Stimulated activated CD4-positive, alpha-beta T cell treated with anti-CD3 and anti-CD28 coated beads, Interleukin-12 subunit alpha, Interleukin-12 subunit beta, amount 100 ng/mL, for 4 hours (primary cell): ENCODE measurements around the gene SMPDL3A.
"Not testable (repeated sequence)": the region's sequence is repeated elsewhere in the genome, so short reads cannot be mapped to it uniquely, and the experiment has no call there.

ENCODE experiments used
- DNase-seq: peaks from one replicate; pipeline ENCODE4 v3.0.0-alpha.2; 2020

SMPDL3A gene, protein sequence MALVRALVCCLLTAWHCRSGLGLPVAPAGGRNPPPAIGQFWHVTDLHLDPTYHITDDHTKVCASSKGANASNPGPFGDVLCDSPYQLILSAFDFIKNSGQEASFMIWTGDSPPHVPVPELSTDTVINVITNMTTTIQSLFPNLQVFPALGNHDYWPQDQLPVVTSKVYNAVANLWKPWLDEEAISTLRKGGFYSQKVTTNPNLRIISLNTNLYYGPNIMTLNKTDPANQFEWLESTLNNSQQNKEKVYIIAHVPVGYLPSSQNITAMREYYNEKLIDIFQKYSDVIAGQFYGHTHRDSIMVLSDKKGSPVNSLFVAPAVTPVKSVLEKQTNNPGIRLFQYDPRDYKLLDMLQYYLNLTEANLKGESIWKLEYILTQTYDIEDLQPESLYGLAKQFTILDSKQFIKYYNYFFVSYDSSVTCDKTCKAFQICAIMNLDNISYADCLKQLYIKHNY

DNA sequence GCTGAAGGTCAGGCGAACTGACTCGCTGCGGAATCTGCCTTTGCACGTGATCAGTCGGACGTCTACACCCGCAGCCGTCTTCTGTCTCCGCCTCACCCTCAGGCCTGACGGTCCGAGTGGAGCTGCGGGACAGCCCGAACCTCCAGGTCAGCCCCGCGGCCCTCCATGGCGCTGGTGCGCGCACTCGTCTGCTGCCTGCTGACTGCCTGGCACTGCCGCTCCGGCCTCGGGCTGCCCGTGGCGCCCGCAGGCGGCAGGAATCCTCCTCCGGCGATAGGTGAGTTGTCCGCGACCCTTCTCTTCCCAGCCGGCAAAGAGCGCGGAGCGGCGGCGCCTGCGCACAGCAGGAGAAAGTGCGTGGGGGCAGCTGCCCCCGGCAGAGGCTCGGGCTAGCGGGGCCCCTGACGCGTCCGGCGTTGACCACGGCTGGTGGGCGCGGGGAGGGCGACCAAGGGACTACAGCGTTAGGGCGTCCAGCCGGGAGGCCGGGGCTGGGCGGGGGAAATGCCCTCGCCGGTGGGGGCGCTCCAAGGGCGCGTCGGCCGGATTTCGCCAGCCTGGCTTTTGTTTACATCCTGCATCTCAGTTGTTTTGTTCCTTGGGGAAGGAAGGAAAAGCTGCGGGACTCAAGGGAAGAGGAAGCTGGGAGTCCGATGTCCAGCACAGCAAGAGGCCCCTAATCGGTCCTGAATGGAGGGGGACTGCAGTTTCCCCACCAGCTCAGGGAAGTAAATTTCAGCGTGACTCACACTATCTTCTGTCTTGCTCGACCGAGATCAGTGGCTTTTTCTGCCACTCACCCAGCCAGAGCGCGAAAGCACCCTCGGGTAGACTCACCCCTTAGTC is at the start of gene SMPDL3A:
Gene SMPDL3A (plus strand): TSS at position 77 of the 846 bp plus-strand sequence. CDS start 89 bp downstream, at position 166.
- DNase-seq, result no peak

DNA sequence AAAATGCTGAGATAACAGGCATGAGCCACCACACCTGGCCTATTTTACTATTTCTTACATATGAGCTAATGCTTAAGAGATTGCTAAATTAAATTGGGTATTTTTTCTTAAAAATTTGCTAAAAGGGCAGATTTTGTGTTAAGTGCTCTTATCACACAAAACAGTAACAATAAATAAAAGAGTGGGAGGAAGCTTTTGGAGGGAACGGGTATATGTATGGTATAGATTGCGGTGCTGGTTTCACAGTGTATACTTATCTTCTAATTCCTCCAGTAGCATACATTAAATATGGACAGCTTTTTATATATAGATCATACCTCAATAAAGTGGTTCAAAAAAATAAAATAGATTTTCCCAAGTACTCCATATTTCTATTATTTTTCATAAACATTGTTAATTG is 49.0 kb upstream of the SMPDL3A start:
- DNase-seq, result no peak

DNA sequence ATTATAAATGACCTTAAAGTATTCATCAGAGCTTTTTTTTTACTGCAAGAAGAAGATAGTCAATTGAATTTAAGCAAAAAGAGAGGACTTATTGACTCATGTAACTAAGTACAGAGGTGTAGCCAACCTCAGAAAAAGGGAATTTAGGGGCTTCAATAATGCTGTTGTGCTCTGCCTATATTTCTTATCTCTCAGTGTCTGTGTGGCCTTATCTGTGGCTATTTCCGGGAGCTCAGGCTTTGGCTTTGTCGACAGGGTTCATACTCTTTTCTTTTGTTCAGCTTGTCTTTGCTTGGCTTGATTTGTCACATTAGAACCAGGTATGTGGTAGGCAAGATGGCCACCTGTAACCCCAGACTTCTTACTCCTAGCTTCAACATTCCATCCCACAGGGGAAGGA is 48.1 kb upstream of the SMPDL3A start:
- no peak for DNase-seq

DNA sequence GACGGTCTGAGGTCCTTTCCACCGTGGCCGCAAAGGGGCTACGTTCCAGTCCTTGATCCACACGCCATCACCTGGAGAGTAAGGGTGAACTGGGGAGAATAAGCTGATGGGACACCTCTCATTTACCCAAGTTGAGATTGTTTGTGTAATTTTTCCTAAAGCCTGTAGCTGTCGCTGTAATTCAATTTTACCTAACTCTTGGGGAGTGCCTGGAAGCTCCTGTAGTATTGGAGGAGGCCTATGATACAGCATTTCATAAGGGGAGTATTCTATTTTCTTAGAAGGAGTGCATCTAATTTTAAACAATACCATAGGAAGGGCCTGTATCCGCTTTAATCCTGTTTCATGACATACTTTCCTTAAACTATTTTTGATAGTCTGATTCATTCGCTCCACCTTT is 44.8 kb upstream of the SMPDL3A start:
- not testable (repeated sequence) for DNase-seq

DNA sequence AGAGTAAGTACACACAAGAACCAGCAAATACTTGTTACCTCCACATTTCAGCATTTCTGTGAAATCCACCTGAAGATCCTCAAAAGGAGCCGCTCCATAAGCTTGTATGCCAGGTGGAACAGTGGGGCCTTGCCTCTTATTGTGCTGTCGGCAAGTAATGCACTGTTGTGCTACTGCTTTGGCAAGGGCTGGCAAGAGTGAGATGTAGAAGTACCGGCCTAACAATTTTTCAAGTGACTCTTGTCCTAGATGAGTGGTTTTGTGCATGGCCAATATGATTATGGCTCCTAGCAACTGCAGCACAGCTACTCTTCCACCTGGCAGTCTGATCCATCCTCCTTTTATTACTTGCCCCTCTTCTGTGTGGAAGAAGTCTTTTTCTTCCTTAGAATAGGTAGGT is 44.2 kb upstream of the SMPDL3A start:
- DNase-seq, result not testable (repeated sequence)

DNA sequence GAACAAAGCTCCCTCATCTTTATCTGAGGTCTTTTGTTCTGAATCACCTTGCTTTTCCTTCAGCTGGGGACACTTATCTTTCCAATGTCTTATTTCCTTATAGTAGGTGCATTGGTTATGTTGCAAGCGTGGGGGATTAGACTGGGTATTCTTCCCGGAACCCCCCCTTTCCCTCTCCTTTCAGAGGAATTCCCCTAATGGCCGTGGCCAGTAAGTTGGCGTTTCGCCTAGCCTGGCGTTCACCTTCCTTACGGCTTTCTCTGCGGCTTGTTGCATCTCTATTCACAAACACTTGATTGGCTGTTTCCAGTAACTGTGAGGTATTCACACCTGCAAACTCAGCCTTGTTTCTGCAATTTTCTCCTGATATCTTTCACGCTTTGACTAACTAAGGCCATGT is 42.4 kb upstream of the SMPDL3A start:
- no peak for DNase-seq

DNA sequence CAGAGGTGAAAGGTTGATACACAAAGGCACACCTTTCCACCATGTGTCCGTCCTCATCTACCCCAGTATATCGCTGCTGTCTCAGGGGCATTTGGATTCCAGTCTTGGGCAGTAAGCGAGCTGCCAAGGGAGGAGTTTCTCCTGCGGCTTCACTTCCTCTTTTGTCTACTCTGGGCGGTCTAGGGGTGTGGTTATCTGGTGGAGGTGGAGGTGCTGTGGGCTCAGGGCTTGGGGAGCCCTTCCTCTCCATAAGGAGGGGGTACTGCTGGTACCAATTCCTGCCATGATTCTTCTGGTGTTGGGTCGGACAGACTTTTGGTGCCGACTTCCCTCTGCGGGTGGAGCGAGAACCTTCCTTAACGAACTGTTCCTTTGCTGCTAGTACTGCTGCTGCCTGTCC is 41.5 kb upstream of the SMPDL3A start:
- no peak for DNase-seq

DNA sequence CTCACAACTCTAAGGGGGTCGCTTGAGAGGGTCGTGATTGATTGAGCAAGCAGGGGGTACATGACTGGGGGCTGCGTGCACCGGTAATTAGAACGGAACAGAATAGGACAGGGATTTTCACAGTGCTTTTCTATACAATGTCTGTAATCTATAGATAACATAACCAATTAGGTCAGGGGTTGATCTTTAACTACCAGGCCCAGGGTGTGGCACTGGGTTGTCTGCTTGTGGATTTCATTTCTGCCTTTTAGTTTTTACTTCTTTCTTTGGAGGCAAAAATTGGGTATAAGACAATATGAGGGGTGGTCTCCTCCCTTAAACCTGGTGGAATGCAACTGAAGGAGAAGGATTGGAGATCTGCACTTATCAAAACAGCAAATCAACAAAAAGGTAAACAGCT is 40.1 kb upstream of the SMPDL3A start:
- DNase-seq, result not testable (repeated sequence)

DNA sequence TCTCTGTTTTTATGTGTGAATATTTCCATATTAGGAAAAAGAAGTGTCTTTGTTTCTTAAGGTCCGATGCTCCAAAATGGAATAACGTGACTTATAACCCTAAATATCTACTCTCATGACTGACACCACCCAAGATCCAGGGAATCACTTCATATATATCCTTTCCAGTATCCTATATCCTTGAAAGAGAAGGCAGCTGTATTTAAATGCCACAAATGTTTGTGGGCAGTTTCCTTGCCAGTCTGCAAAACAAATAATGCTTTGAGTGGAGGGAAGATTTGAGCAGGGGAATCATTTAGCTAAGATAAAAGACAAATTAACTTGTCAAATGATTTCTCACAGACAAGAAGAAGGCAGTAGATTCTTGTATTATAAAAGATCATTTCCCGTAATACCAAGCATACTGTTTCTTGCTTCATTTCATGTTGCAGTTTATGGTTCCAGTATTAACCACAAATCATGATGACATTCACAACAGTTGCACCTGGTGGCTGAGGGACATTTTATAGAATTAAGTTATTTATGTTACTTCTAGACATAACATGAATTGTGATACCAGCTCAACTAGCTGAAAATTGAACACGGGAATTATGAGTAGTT is 39.5 kb upstream of the SMPDL3A start:
- DNase-seq, result no peak

DNA sequence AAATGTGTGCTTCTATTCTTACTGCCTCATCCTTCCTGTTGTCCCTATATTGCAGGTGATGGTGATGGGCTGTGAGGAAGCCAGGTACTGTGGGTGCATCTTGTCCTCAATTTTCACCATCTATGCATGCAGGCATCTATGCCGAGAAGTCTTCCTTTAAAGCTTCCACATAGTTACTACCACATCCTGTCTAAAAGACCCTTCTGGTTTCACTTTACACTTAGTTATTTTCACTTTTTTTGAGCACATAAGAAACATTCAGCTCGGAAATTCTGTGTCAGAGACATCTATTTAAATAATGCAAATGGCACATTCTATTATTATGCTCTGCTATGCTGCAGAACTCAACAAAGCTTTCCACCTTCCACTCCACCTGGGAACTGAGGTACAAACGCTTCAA is 37.7 kb upstream of the SMPDL3A start:
- DNase-seq, result no peak

DNA sequence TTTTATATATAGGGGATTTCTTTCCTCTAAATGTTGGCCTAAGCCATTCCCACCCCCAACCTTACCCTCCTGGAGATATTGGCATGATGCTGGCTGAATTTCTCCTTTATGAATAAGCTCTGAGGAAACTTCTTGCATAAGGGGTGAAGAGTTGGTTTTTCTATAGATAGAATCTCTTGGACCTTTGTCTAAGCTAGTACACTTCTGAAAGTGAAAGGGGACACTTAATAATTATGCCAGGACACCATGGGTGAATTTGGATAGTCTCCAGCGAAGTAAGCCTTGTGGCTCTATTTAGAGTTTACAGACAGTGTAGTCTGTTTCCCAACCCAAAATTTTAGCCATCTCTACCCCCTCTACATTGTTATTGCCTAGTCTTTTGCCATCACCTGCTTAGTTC is 36.6 kb upstream of the SMPDL3A start:
- no peak for DNase-seq

DNA sequence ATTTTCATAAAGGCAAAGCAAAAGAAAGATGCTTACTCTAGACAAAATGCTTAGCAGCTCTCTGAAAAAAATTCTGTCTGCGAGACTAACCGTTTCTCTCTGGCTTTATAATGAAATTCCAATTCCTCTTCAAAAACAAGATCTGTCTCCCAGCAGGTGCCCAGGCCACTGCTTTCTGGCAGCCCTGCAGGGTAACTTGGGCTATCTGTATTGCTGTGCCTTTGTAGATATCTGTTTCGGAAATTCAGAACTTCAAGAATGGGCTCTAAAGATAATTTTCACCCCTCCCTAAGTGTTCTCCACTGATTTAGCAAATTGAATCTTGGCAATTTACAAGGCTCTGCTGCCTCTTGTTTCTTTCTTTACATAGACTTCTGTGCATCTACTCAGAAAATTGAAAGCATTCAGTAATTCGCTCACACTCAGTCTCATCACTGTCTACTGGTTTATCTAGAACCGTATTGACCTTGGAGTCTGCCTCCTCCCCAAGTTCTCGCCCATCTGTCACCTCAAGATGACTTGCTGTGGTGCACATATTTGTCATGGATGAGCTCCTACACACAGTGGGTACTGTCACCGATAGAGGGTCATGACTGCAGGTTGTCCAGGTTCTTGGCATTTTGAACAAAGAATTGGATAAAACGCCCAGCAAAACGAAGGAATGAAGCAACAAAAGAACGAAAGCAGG is 35.9 kb upstream of the SMPDL3A start:
- no peak for DNase-seq

DNA sequence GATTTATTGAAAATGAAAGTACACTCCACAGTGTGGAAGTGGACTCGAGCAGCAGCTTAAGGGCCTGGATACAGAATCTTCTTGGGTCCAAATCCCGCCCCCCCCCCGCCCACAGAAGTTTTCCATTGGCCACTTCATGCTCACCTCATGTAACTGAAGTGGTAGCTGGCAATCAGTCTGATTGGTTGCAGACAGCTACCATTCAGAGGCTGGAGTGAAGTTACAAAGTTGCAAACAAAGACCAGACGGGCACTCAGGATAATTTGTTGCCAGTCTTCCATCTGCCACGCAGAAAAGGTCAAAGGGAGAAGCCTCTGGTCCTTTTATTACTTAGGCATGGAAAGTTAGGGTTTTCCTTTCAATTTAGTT is 35.4 kb upstream of the SMPDL3A start:
- no peak for DNase-seq

DNA sequence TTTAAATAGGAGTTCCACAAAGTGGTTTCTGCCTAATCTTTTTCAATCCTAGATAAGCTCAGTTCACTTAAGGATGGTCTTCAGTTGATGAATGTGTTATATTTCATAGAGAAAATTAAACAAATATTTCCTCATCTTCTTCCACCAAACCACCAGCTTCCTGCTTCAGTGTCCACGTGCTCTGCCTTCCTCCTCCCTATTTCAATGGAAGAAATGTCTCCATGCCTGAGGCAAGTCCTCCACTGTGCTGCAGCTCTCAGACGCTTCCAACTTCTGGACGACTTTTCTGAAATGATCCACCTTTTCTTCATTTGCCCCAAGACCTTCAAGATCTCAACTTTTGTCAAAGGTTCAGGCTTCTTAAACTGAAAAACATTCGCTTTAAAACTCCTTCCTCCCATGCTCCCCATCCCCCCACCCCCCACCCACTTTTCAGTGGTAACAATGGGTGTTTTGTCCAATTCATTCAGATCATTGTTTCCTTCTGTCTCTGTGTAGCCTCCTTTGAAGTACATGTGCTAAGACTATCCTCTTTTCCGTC is 34.8 kb upstream of the SMPDL3A start:
- DNase-seq, result no peak

DNA sequence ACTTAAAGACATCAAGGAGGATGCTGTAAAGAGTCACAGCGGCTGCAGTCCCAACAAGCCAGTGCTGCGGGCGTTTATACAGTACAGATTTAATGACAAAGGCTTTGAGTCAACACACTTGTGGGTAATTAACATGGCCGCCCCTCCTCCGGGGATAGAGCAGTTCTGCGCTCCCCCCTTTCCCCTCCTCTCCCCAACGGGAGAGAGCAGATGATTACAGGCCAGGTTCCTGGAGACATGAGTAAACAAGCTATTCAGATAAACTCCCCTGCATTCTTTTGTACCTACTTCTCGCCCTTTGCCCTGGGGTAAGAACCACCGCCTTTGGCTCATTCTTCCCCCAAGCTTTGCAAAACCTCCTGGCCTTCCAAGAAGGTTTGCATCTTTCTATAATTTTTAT is 33.2 kb upstream of the SMPDL3A start:
- no peak for DNase-seq

DNA sequence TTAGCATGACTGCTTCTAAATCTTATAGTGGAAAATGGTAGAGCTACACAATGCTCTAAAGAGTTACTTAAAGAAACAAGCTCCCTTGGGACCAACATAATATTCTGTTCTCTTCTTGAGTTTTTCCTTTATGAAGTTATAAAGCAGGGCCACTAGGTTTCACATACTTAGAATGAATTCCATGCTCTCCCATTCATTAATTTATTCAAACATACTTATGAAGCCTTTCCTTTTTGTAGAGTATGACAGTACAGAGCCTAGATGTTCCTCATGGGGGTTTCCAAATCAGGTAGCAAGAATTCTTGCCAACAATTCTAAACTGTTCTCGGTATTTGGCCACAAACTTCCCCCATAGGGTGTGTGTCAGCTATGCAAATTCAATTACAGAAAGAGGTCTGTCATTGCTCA is 30.1 kb upstream of the SMPDL3A start:
- no peak for DNase-seq

DNA sequence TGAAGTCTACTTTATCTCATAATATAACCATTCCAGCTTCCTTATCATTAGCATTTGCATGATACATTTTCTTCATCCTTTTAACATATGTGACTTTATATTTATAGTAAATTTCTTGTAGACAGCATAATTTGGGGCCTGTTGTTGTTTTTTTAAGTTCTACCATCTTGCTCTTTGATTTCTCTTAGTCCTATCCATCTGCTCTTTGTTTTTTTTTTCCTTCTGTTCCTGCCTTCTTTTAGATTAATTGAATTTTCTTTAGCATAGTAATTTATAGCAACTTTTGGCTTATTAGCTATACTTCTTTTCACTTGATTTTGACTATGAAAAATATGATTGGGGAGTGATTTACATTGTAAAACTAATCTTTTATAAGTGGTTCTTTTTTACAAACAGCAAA is 28.7 kb upstream of the SMPDL3A start:
- DNase-seq, result no peak

DNA sequence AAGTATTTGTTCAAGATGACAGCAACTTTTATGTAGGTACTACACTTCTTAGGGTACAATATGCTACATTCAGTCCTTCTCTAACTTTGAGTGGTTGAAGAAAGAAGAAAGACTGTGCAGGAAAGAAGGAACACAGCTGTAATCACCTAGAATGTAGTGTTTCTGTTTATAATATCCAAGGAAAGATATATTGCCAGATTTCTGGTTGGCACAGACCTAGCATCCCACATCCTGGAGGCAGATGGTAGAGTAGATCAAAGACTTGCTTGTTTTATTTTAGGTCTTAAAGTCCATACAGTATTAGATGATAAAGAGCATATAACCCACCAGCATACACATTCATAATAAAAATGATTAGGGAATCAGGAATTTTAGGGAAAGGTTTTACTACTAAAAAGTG is 22.8 kb upstream of the SMPDL3A start:
- no peak for DNase-seq

DNA sequence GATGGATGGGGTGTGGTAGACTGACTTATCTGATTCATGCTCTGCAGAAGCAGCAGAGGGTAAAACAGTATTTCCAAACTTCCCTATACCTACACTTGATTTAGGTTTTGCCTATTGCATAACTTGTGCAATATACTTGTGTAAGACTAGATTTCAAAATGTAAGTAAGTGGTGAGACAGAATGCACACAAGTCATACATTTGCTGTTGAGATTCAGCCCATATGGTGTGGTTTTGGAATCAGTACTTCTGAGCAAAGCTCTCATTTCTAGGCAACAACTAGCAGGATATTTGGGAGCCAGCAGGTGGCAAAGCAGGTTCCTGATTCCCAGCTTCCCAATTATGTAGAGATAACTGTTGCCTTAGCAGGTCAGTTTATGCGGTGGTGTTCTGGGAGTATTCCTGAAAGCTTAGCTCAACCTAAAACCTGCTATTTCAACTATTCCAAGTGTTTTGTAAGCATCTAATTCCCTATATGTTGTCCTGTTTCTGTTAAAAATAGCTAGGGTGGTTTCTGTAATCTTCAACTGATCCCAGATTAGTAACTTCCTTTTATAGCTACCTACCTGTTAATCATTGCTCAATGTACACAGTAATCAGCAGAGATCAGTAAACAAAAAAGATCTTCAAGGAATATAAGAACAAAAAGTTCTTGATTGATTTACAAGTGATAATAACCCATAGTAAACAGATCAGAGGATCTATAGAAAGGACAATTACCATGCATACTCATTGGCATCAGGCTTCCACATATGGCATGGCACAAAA is 18.0 kb upstream of the SMPDL3A start:
- DNase-seq, result no peak

DNA sequence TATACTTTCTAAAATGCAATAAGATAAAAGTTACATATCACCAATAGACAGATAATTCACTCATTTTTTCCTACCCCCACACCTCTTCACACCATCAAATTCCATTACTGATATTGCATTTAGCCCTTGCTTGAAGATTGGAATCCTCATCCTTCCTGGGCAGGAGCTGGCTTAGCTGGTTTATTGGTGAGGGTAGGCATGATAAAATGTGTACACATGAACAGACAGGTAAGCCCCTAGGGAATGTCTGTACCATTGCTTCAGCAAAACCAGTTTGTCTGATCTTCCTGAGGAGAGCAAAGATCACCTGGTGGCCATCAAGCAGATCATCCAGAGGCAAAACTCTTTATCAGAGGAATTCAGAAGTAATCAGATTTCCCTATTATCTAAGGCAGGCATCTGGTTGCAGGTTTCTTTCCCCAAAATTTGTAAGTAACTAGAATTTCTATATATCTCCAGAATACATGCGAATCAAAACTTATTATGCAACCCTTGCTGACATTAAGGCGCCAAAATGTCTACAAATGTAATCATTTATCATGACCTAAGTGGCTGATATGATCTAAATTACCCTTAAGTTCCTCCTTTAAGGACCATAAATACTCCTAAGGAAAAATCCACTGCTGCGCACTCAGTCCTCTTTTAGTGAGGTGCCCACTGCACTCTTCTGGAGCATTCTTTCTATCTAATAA is 16.2 kb upstream of the SMPDL3A start:
- no peak for DNase-seq

DNA sequence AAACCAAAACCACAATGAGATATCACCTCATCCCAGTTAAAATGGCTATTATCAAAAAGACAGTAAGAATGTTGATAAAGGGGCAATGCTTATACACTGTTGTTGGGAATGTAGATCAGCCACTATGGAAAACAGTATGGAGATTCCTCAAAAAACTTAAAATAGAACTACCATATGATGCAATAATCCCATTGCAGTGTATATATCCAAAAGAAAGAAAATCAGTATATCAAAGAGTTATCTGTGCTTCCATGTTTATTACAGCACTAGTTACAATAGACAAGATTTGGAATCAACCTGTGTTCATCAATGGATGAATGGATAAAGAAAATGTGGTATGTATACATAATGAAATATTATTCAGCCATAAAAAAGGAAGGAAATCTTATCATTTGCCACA is 13.1 kb upstream of the SMPDL3A start:
- no peak for DNase-seq
